Measurements from ENCODE around the gene RBMX. TPM values are rescaled to one million over a fixed set of nuclear protein-coding genes. Genes with fewer than 3 reads are reported as not detected.
"Not testable (repeated sequence)": the region's sequence is repeated elsewhere in the genome, so short reads cannot be mapped to it uniquely, and the experiment has no call there.

The RBMX gene
- total RNA-seq, 2 donors from 2014 or later = 380 to 396 TPM

DNA sequence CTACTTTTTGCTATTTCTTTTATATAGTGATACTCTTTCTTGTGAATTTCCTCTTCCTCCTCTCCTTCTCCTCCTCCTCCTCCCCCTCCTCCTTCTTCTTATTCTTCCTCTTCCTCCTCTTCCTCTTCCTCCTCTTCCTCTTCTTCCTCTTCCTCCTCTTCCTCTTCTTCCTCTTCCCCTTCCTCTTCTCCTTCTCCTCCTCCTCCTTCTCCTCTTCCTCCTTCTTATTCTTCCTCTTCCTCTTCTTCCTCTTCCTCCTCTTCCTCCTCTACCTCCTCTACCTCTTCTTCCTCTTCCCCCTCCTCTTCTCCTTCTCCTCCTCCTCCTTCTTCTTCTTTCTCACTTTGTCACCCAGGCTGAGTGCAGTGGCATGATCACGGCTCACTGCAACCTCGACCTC, 36.3 kb upstream of the RBMX start:
- no peaks in the 10 kb centered on the region for H3K4me1 Mint-ChIP-seq
- H3K9me3 Mint-ChIP-seq = peaks cover 32% of the 10 kb centered on the region
- H3K27ac Mint-ChIP-seq = no peak overlapping the region
- H3K27ac ChIP-seq (ENCODE audit: low read depth, low read length) = no peak overlapping the region
- H3K9me3 ChIP-seq (ENCODE audit: control insufficient read depth, low read length) = no peaks in the 10 kb centered on the region
- H3K36me3 ChIP-seq (ENCODE audit: control insufficient read depth, insufficient read depth, low read length) = no peaks in the 10 kb centered on the region
- H3K4me3 Mint-ChIP-seq = no peak overlapping the region
- no peak overlapping the region for H3K9ac ChIP-seq (ENCODE audit: extremely low read depth, low read length, poor library complexity, severe bottlenecking)
- TF ChIP-seq, protein P1, sequence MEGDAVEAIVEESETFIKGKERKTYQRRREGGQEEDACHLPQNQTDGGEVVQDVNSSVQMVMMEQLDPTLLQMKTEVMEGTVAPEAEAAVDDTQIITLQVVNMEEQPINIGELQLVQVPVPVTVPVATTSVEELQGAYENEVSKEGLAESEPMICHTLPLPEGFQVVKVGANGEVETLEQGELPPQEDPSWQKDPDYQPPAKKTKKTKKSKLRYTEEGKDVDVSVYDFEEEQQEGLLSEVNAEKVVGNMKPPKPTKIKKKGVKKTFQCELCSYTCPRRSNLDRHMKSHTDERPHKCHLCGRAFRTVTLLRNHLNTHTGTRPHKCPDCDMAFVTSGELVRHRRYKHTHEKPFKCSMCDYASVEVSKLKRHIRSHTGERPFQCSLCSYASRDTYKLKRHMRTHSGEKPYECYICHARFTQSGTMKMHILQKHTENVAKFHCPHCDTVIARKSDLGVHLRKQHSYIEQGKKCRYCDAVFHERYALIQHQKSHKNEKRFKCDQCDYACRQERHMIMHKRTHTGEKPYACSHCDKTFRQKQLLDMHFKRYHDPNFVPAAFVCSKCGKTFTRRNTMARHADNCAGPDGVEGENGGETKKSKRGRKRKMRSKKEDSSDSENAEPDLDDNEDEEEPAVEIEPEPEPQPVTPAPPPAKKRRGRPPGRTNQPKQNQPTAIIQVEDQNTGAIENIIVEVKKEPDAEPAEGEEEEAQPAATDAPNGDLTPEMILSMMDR (conservative IDR thresholded peaks at IDR 0.05) = no peak
- WGBS, 2 experiments (ENCODE audit: insufficient coverage in 1 of 2, insufficient read length in 1 of 2) = 90% methylated on average over 2 of the region's 2 CpGs; no CpG with 5 or more reads in 1 of the 2 experiments
- no peaks in the 10 kb centered on the region for H3K4me1 ChIP-seq (ENCODE audit: control insufficient read depth, insufficient read depth, low read length)
- no peak overlapping the region for H3K4me3 ChIP-seq (ENCODE audit: low read length)
- H3K36me3 Mint-ChIP-seq (ENCODE audit: low read depth) = peaks cover 1% of the 10 kb centered on the region
- DNase-seq = no peak
- H3K27me3 ChIP-seq (ENCODE audit: control insufficient read depth, insufficient read depth, low read length, poor library complexity, severe bottlenecking) = no peaks in the 10 kb centered on the region
- no peaks in the 10 kb centered on the region for H3K27me3 Mint-ChIP-seq (ENCODE audit: insufficient read depth)

GRCh38 chrX:136911661-136912060, 31.1 kb upstream of the RBMX start:
- not testable (repeated sequence) for H3K27ac Mint-ChIP-seq; H3K4me3 Mint-ChIP-seq; H3K36me3 ChIP-seq (ENCODE audit: control insufficient read depth, insufficient read depth, low read length); H3K27me3 ChIP-seq (ENCODE audit: control insufficient read depth, insufficient read depth, low read length, poor library complexity, severe bottlenecking); H3K4me1 Mint-ChIP-seq; H3K9ac ChIP-seq (ENCODE audit: extremely low read depth, low read length, poor library complexity, severe bottlenecking); H3K4me3 ChIP-seq (ENCODE audit: low read length); H3K27ac ChIP-seq (ENCODE audit: low read depth, low read length); H3K36me3 Mint-ChIP-seq (ENCODE audit: low read depth); H3K27me3 Mint-ChIP-seq (ENCODE audit: insufficient read depth); H3K4me1 ChIP-seq (ENCODE audit: control insufficient read depth, insufficient read depth, low read length); H3K9me3 ChIP-seq (ENCODE audit: control insufficient read depth, low read length); DNase-seq
- H3K9me3 Mint-ChIP-seq = peaks cover 37% of the 10 kb centered on the region
- 88% methylated on average over 7 of the region's 7 CpGs; no CpG with 5 or more reads in 1 of the 2 experiments for WGBS, 2 experiments (ENCODE audit: insufficient coverage in 1 of 2, insufficient read length in 1 of 2)

GRCh38 chrX:136911253-136911652, 30.7 kb upstream of the RBMX start:
- Mint-ChIP-seq H3K27ac (no peak overlapping the region), H3K4me1 (no peaks in the 10 kb centered on the region), H3K4me3 (no peak overlapping the region), H3K36me3 (ENCODE audit: low read depth) (no peaks in the 10 kb centered on the region), H3K27me3 (ENCODE audit: insufficient read depth) (no peaks in the 10 kb centered on the region), H3K9me3 (peaks cover 40% of the 10 kb centered on the region)
- Histone ChIP-seq H3K27me3 (ENCODE audit: control insufficient read depth, insufficient read depth, low read length, poor library complexity, severe bottlenecking) (no peaks in the 10 kb centered on the region), H3K36me3 (ENCODE audit: control insufficient read depth, insufficient read depth, low read length) (no peaks in the 10 kb centered on the region), H3K9ac (ENCODE audit: extremely low read depth, low read length, poor library complexity, severe bottlenecking) (no peak overlapping the region), H3K9me3 (ENCODE audit: control insufficient read depth, low read length) (no peaks in the 10 kb centered on the region), H3K4me3 (ENCODE audit: low read length) (no peak overlapping the region), H3K4me1 (ENCODE audit: control insufficient read depth, insufficient read depth, low read length) (no peaks in the 10 kb centered on the region), H3K27ac (ENCODE audit: low read depth, low read length) (no peak overlapping the region)
- TF ChIP-seq, protein P1 (conservative IDR thresholded peaks at IDR 0.05) = no peak
- 81 to 100% methylated on average over 1 to 3 of the region's 3 CpGs for WGBS, 2 experiments (ENCODE audit: insufficient coverage in 1 of 2, insufficient read length in 1 of 2)
- DNase-seq = no peak

- Mint-ChIP-seq H3K27me3 (ENCODE audit: insufficient read depth) (no peaks in the 10 kb centered on the region), H3K9me3 (peaks cover 41% of the 10 kb centered on the region), H3K36me3 (ENCODE audit: low read depth) (no peaks in the 10 kb centered on the region), H3K4me1 (no peaks in the 10 kb centered on the region), H3K4me3 (peak overlapping the region; percentile 86), H3K27ac (no peak overlapping the region)
- no peaks in the 10 kb centered on the region for H3K9me3 ChIP-seq (ENCODE audit: control insufficient read depth, low read length)
- H3K9ac ChIP-seq (ENCODE audit: extremely low read depth, low read length, poor library complexity, severe bottlenecking) = no peak overlapping the region
- no peaks in the 10 kb centered on the region for H3K4me1 ChIP-seq (ENCODE audit: control insufficient read depth, insufficient read depth, low read length)
- peak overlapping the region; percentile 87 for H3K4me3 ChIP-seq (ENCODE audit: low read length)
- H3K36me3 ChIP-seq (ENCODE audit: control insufficient read depth, insufficient read depth, low read length) = no peaks in the 10 kb centered on the region
- DNase-seq = no peak
- H3K27me3 ChIP-seq (ENCODE audit: control insufficient read depth, insufficient read depth, low read length, poor library complexity, severe bottlenecking) = no peaks in the 10 kb centered on the region
- 53% methylated on average over 3 of the region's 4 CpGs; no CpG with 5 or more reads in 1 of the 2 experiments for WGBS, 2 experiments (ENCODE audit: insufficient coverage in 1 of 2, insufficient read length in 1 of 2)
- TF ChIP-seq, protein P1 (conservative IDR thresholded peaks at IDR 0.05) = no peak
- H3K27ac ChIP-seq (ENCODE audit: low read depth, low read length) = peak overlapping the region; percentile 60
Observed at GRCh38 chrX:136910565-136911035, 30.1 kb upstream of the RBMX start.

Data from endodermal cell (in vitro differentiated cells).